ENCODE data around the gene PDYN. TPM values are rescaled to one million over a fixed set of nuclear protein-coding genes. Genes with fewer than 3 reads are reported as not detected.

The PDYN gene
- total and polyA plus RNA-seq, 9 of the 15 experiments (the other 6 are each of a cell fraction or from before 2014, with no cell fraction given): not detected

- no peak for TF ChIP-seq MGA (IDR thresholded peaks at IDR 0.05)
Measured at GRCh38 chr20:1953621-1954020, 40.2 kb downstream of the PDYN start (continued).

Data from K562 (cell line).